Loucy (cell line): ENCODE measurements around the gene SLC16A6.
"Not testable (repeated sequence)": the region's sequence is repeated elsewhere in the genome, so short reads cannot be mapped to it uniquely, and the experiment has no call there.

ENCODE experiments used
- H2AFZ ChIP-seq: fragments of 200-600 bp; sonication (generic); 2 replicates; pipeline ENCODE4 v1.6.0; 2016; ENCODE audit warnings: antibody characterized with exemption, mild to moderate bottlenecking, low read length, moderate library complexity
- H3F3A ChIP-seq: fragments of 200-600 bp; 2 replicates; pipeline ENCODE4 v1.6.0; 2016; ENCODE audit warnings: antibody characterized with exemption, low read depth, mild to moderate bottlenecking
- H3K27me3 ChIP-seq: fragments of 200-600 bp; sonication (generic); 2 replicates; pipeline ENCODE4 v1.6.1; 2014; ENCODE audit warnings: low read length, mild to moderate bottlenecking; ENCODE audit not compliant: insufficient read depth, poor library complexity, severe bottlenecking
- H3K36me3 ChIP-seq: fragments of 200-600 bp; sonication (generic); 2 replicates; pipeline ENCODE4 v1.6.1; 2016; ENCODE audit warnings: low read length; ENCODE audit not compliant: insufficient read depth
- H3K4me1 ChIP-seq: fragments of 200-600 bp; sonication (generic); 2 replicates; pipeline ENCODE4 v1.5.1; 2014; ENCODE audit warnings: low read length, mild to moderate bottlenecking; ENCODE audit not compliant: insufficient read depth, poor library complexity, severe bottlenecking
- H3K4me2 ChIP-seq: fragments of 200-600 bp; sonication (generic); 2 replicates; pipeline ENCODE4 v1.6.0; 2014; ENCODE audit warnings: antibody characterized with exemption, low read length, low read depth, mild to moderate bottlenecking; ENCODE audit not compliant: poor library complexity, severe bottlenecking
- H3K4me3 ChIP-seq: fragments of 200-600 bp; sonication (generic); 2 replicates; pipeline ENCODE4 v1.5.1; 2014; ENCODE audit warnings: low read length, mild to moderate bottlenecking, mixed read lengths; ENCODE audit not compliant: poor library complexity, severe bottlenecking
- H3K79me2 ChIP-seq: fragments of 200-600 bp; sonication (generic); 2 replicates; pipeline ENCODE4 v1.6.1; 2014; ENCODE audit warnings: low read length; ENCODE audit not compliant: insufficient read depth
- H3K9ac ChIP-seq: fragments of 200-600 bp; sonication (generic); 2 replicates; pipeline ENCODE4 v1.6.0; 2014; ENCODE audit warnings: mild to moderate bottlenecking, low read depth, low read length, moderate library complexity; ENCODE audit not compliant: poor library complexity, severe bottlenecking
- H3K9me2 ChIP-seq: fragments of 200-600 bp; sonication (generic); replicated peaks from 2 replicates; pipeline ENCODE4 v1.6.1; 2016; ENCODE audit warnings: low read depth, low read length, mixed read lengths
- H3K9me3 ChIP-seq: fragments of 200-600 bp; sonication (generic); 2 replicates; pipeline ENCODE4 v1.6.1; 2014; ENCODE audit warnings: mild to moderate bottlenecking, antibody characterized with exemption, low read length, low read depth; ENCODE audit not compliant: insufficient read depth
- H4K20me1 ChIP-seq: fragments of 200-600 bp; sonication (generic); 2 replicates; pipeline ENCODE4 v1.6.0; 2014; ENCODE audit warnings: antibody characterized with exemption, low read length, mild to moderate bottlenecking; ENCODE audit not compliant: insufficient read depth, poor library complexity, severe bottlenecking
- CTCF ChIP-seq: fragments of 200-600 bp; sonication (generic); conservative IDR thresholded peaks from 2 replicates; pipeline ENCODE4 v1.5.1; 2014; ENCODE audit warnings: mild to moderate bottlenecking, antibody characterized with exemption, low read length
- EZH2phosphoT487 ChIP-seq: fragments of 200-600 bp; IDR thresholded peaks from 2 replicates; pipeline ENCODE4 v1.6.1; 2018; ENCODE audit warnings: antibody characterized with exemption, mild to moderate bottlenecking, moderate library complexity, borderline replicate concordance

Gene SLC16A6

GRCh38 chr17:68234726-68235335, 56.1 kb downstream of the SLC16A6 start:
- not testable (repeated sequence) for H3K9ac ChIP-seq

GRCh38 chr17:68232741-68233140, 58.2 kb downstream of the SLC16A6 start:
- H3K36me3 ChIP-seq, H3K4me1 ChIP-seq, H3K9ac ChIP-seq, H2AFZ ChIP-seq, H3K9me2 ChIP-seq, H3F3A ChIP-seq, H3K79me2 ChIP-seq, H3K4me3 ChIP-seq, H3K4me2 ChIP-seq, H3K27me3 ChIP-seq, H4K20me1 ChIP-seq, H3K9me3 ChIP-seq: not testable (repeated sequence)

More at GRCh38 chr17:68234726-68235335, 56.1 kb downstream of the SLC16A6 start:
- peaks cover 20% of the 10 kb centered on the region for H3K4me1 ChIP-seq
- not testable (repeated sequence) for H3K27me3 ChIP-seq, H3F3A ChIP-seq, H3K36me3 ChIP-seq, H3K9me3 ChIP-seq, H3K9me2 ChIP-seq, H3K4me3 ChIP-seq, H3K79me2 ChIP-seq, H4K20me1 ChIP-seq, H3K4me2 ChIP-seq, H2AFZ ChIP-seq

GRCh38 chr17:68231541-68231940, 59.4 kb downstream of the SLC16A6 start:
- no peak overlapping the region for H3K4me3 ChIP-seq
- H2AFZ ChIP-seq: no peak overlapping the region
- no peak overlapping the region for H3K9ac ChIP-seq
- no peaks in the 10 kb centered on the region for H3K79me2 ChIP-seq
- TF ChIP-seq EZH2phosphoT487: no peak
- no peak for TF ChIP-seq CTCF
- no peaks in the 10 kb centered on the region for H4K20me1 ChIP-seq
- no peak overlapping the region for H3K4me2 ChIP-seq
- no peaks in the 10 kb centered on the region for H3K36me3 ChIP-seq
- H3K27me3 ChIP-seq: no peaks in the 10 kb centered on the region
- no peaks in the 10 kb centered on the region for H3K4me1 ChIP-seq
- H3F3A ChIP-seq: no peaks in the 10 kb centered on the region
- no peaks in the 10 kb centered on the region for H3K9me3 ChIP-seq
- H3K9me2 ChIP-seq: no peaks in the 10 kb centered on the region

- H3K9ac ChIP-seq, H3K9me3 ChIP-seq, H3K36me3 ChIP-seq, H3K4me3 ChIP-seq, H3K4me1 ChIP-seq, H3K9me2 ChIP-seq, H3F3A ChIP-seq, H4K20me1 ChIP-seq, H3K79me2 ChIP-seq, H3K4me2 ChIP-seq, H3K27me3 ChIP-seq, H2AFZ ChIP-seq: not testable (repeated sequence)
Observed at GRCh38 chr17:68231131-68231530, 59.8 kb downstream of the SLC16A6 start.
